ENCODE data around the gene APLNR.

APLNR gene

GRCh38 chr11:57269571-57270021 is 32.5 kb upstream of the APLNR start:
- H3K4me3 ChIP-seq (ENCODE audit: low read depth, low read length), result no peak overlapping the region
- DNase-seq (ENCODE audit: low read depth), result no peak
- TF ChIP-seq CTCF (IDR thresholded peaks at IDR 0.05; ENCODE audit: low read depth, low read length), result no peak
- TF ChIP-seq MYC (IDR thresholded peaks at IDR 0.05; ENCODE audit: low read depth, low read length), result no peak
- no peak for TF ChIP-seq MAX (IDR thresholded peaks at IDR 0.05; ENCODE audit: low read depth, low read length)
- TF ChIP-seq POLR2A (IDR thresholded peaks at IDR 0.05; ENCODE audit: extremely low read depth, insufficient read length), result no peak

GRCh38 chr11:57266157-57266556 is 29.1 kb upstream of the APLNR start:
- H3K4me3 ChIP-seq (ENCODE audit: low read depth, low read length), result no peak overlapping the region
- no peak for DNase-seq (ENCODE audit: low read depth)
- no peak for TF ChIP-seq MYC (IDR thresholded peaks at IDR 0.05; ENCODE audit: low read depth, low read length)
- TF ChIP-seq MAX (IDR thresholded peaks at IDR 0.05; ENCODE audit: low read depth, low read length), result no peak
- no peak for TF ChIP-seq CTCF (IDR thresholded peaks at IDR 0.05; ENCODE audit: low read depth, low read length)
- no peak for TF ChIP-seq POLR2A (IDR thresholded peaks at IDR 0.05; ENCODE audit: extremely low read depth, insufficient read length)

- TF ChIP-seq CTCF (IDR thresholded peaks at IDR 0.05; ENCODE audit: low read depth, low read length) (no peak), POLR2A (IDR thresholded peaks at IDR 0.05; ENCODE audit: extremely low read depth, insufficient read length) (no peak), MYC (IDR thresholded peaks at IDR 0.05; ENCODE audit: low read depth, low read length) (no peak), MAX (IDR thresholded peaks at IDR 0.05; ENCODE audit: low read depth, low read length) (no peak)
- DNase-seq (ENCODE audit: low read depth), result no peak
- H3K4me3 ChIP-seq (ENCODE audit: low read depth, low read length), result no peak overlapping the region
These were observed 26.3 kb upstream of the APLNR start for GRCh38 chr11:57263351-57263750.

GRCh38 chr11:57262157-57262556 is 25.1 kb upstream of the APLNR start:
- H3K4me3 ChIP-seq (ENCODE audit: low read depth, low read length), result no peak overlapping the region
- DNase-seq (ENCODE audit: low read depth), result no peak
- TF ChIP-seq CTCF (IDR thresholded peaks at IDR 0.05; ENCODE audit: low read depth, low read length) (no peak), MAX (IDR thresholded peaks at IDR 0.05; ENCODE audit: low read depth, low read length) (no peak), MYC (IDR thresholded peaks at IDR 0.05; ENCODE audit: low read depth, low read length) (no peak), POLR2A (IDR thresholded peaks at IDR 0.05; ENCODE audit: extremely low read depth, insufficient read length) (no peak)

GRCh38 chr11:57260937-57261783 is 24.1 kb upstream of the APLNR start:
- H3K4me3 ChIP-seq (ENCODE audit: low read depth, low read length), result no peak overlapping the region
- no peak for TF ChIP-seq POLR2A (IDR thresholded peaks at IDR 0.05; ENCODE audit: extremely low read depth, insufficient read length)
- no peak for TF ChIP-seq CTCF (IDR thresholded peaks at IDR 0.05; ENCODE audit: low read depth, low read length)
- no peak for DNase-seq (ENCODE audit: low read depth)
